Upper lobe of right lung (tissue), 1 donor: ENCODE results near the gene RAB3GAP1. TPM values are rescaled to one million over a fixed set of nuclear protein-coding genes. Genes with fewer than 3 reads are reported as not detected.

ENCODE experiments used
- ATAC-seq: fragments of 200-7000 bp; cut with Tn5 transposase; one replicate; pipeline ENCODE4 v1.9.1; 2020; ENCODE audit warnings: mild to moderate bottlenecking, moderate library complexity
- DNase-seq: peaks from one replicate; pipeline ENCODE4 v3.0.0-alpha.2; 2020
- H3K27ac ChIP-seq: fragments of 200-600 bp; one replicate; pipeline ENCODE4 v1.8.0; 2022
- H3K27me3 ChIP-seq: fragments of 200-600 bp; one replicate; pipeline ENCODE4 v1.8.0; 2022; ENCODE audit warnings: mild to moderate bottlenecking
- H3K36me3 ChIP-seq: fragments of 200-600 bp; one replicate; pipeline ENCODE4 v1.8.0; 2022
- H3K4me1 ChIP-seq: fragments of 200-600 bp; one replicate; pipeline ENCODE4 v1.8.0; 2022
- H3K4me3 ChIP-seq: fragments of 200-600 bp; one replicate; pipeline ENCODE4 v1.8.0; 2022; ENCODE audit warnings: mild to moderate bottlenecking
- H3K9me3 ChIP-seq: fragments of 200-600 bp; one replicate; pipeline ENCODE4 v1.8.0; 2022
- intact Hi-C: fragments of 100-400 bp; cut with DNase I; formaldehyde crosslinking; loops from one replicate; pipeline ENCODE4 v1.11.0; 2022
- total RNA-seq: library from RNA; stranded (reverse); fragmentation: NEBNext Ultra II Directional; extraction: Animal tissue kit (Norgen Biotek cat#: 25700); gene quantifications from one replicate; pipeline ENCODE4 v1.2.1, GENCODE V29; 2021
- TF ChIP-seq, protein P1 (sequence below): fragments of 200-600 bp; IDR thresholded peaks from one replicate; pipeline ENCODE4 v1.8.0; 2022; ENCODE audit warnings: antibody characterized with exemption
- donor health status: DM: no; HTN: yes; CAD: no; lungs with severe emphysema.

Gene RAB3GAP1
- total RNA-seq, 1 donor from 2014 or later = 47.8 TPM

DNA sequence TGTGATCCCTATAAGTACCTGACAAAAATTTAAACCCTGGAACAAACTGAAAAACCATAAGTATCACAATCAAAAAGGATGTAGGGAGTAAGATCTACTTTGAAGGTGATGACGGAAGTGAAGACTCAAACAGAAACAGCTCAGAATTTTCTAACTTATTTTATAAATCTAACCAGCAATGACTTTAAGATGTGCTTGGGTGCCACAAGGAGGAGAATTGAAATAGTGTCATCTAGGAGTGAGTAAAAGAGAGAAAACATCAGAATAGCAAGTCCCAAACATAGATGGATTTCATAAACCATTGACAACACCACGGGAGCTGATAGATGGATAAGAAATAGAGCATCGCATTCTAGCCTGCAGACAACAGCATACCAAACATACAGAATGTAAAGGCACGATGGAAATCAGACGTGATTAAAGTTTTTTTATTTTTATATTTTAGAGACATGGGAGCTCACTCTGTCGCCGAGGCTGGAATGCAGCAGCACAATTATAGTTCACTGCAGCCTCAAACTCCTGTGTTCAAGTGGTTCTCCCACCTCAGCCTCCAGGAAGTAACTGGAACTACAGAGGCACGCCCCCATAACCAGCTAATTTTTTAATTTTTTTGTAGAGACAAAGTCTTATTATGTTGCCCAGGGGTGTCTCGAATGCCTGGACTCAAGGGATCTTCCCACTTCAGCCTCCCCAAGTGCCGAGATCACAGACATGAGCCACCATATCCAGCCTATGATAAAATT lies 41.7 kb upstream of the RAB3GAP1 start:
- H3K36me3 ChIP-seq = no peaks in the 10 kb centered on the region
- H3K4me1 ChIP-seq = no peaks in the 10 kb centered on the region
- no peak for DNase-seq
- no peaks in the 10 kb centered on the region for H3K9me3 ChIP-seq
- H3K27ac ChIP-seq = no peak overlapping the region
- TF ChIP-seq, protein P1, sequence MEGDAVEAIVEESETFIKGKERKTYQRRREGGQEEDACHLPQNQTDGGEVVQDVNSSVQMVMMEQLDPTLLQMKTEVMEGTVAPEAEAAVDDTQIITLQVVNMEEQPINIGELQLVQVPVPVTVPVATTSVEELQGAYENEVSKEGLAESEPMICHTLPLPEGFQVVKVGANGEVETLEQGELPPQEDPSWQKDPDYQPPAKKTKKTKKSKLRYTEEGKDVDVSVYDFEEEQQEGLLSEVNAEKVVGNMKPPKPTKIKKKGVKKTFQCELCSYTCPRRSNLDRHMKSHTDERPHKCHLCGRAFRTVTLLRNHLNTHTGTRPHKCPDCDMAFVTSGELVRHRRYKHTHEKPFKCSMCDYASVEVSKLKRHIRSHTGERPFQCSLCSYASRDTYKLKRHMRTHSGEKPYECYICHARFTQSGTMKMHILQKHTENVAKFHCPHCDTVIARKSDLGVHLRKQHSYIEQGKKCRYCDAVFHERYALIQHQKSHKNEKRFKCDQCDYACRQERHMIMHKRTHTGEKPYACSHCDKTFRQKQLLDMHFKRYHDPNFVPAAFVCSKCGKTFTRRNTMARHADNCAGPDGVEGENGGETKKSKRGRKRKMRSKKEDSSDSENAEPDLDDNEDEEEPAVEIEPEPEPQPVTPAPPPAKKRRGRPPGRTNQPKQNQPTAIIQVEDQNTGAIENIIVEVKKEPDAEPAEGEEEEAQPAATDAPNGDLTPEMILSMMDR = no peak
- intact Hi-C loops = no loop called here
- no peak for ATAC-seq
- no peak overlapping the region for H3K4me3 ChIP-seq
- H3K27me3 ChIP-seq = peaks cover 9% of the 10 kb centered on the region

DNA sequence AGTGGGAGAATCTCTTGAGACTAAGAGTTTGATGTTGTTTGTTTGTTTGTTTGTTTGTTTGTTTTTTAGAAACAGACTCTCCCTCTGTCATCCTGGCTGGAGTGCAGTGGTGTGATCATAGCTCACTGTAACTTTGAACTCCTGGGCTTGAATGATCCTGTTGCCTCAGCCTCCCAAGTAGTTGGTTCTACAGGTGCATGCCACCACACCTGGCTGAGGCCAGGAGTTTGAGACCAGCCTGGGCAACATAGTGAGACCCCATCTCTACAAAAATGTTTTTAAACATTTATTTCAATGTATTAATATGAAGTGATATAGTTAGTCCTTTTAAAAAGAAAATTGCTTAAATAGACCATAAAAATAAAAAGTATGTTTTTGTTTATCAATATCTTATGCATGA lies 40.5 kb upstream of the RAB3GAP1 start:
- no peak for DNase-seq
- Histone ChIP-seq H3K9me3 (no peaks in the 10 kb centered on the region), H3K4me1 (no peaks in the 10 kb centered on the region), H3K4me3 (no peak overlapping the region), H3K36me3 (no peaks in the 10 kb centered on the region), H3K27me3 (peaks cover 9% of the 10 kb centered on the region), H3K27ac (no peak overlapping the region)
- intact Hi-C loops = no loop called here
- ATAC-seq = no peak
- TF ChIP-seq, protein P1 = no peak

DNA sequence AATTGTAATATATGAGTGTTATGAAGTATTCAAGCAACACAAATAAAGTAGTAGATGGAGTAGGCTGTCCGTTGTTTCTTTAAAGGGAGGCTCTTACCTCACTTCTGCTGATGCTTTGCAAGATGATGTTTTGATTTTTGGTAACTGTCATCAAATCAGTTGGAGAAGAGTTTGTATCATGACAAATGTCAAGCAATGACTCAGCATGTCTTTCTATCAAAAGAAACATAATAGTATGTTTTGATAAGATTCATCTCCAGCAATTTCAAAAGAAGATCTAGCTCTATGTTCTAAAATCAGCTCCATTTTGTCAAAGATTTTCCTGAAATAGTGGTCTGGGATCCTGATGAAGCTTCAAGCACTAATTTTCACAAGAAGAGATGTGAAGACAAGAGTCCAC lies 30.5 kb upstream of the RAB3GAP1 start:
- H3K4me3 ChIP-seq = no peak overlapping the region
- H3K4me1 ChIP-seq = no peaks in the 10 kb centered on the region
- TF ChIP-seq, protein P1 = no peak
- no peaks in the 10 kb centered on the region for H3K27me3 ChIP-seq
- intact Hi-C loops = no loop called here
- no peaks in the 10 kb centered on the region for H3K36me3 ChIP-seq
- no peak overlapping the region for H3K27ac ChIP-seq
- no peak for DNase-seq
- H3K9me3 ChIP-seq = no peaks in the 10 kb centered on the region
- no peak for ATAC-seq

DNA sequence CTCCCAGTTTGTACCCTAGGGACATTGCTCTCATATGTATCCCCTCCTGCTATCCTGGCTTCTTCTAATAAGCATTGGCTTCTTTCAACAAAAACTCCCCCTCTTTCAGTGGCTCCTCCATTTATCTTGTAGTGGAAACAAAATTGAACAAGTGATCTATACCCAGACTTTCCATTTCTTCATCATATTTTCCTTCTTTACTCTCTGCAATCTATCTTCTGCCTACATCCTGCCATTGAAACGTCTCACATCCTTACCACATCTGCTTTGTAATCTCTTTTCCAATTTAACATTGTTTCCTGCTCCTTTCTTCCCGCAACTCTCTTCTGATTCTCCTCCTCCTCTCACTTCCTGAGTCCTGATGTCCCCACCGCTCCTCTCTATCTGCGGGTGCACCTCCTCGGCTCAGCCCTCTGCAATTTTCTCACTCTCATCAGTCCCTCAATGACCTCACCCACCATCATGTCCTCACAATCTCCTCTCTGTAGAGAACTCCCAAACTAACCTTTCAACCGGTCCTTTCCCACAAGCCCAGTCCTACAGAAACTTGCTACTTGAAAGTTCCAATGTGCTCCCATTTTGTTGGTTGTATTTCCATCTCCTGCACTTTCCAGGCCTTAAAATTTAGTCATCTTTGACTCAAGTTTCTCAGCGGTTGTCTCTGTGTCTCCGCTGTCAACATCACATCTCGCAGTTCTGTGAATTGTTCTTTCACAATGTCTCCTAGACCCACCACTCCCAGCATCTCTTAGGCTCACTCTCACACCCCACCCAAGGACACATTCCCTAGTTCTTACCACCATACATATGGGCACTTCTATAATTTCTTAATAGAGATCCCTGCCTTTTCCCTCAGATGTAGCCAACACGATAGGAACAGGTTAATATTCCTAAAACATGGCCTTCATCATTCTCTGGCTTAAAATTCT lies 28.9 kb upstream of the RAB3GAP1 start:
- no peak for ATAC-seq
- Histone ChIP-seq H3K36me3 (no peaks in the 10 kb centered on the region), H3K9me3 (no peaks in the 10 kb centered on the region), H3K4me3 (no peak overlapping the region), H3K27ac (no peak overlapping the region), H3K27me3 (no peaks in the 10 kb centered on the region), H3K4me1 (no peaks in the 10 kb centered on the region)
- TF ChIP-seq, protein P1 = no peak
- no peak for DNase-seq
- intact Hi-C loops = no loop called here

DNA sequence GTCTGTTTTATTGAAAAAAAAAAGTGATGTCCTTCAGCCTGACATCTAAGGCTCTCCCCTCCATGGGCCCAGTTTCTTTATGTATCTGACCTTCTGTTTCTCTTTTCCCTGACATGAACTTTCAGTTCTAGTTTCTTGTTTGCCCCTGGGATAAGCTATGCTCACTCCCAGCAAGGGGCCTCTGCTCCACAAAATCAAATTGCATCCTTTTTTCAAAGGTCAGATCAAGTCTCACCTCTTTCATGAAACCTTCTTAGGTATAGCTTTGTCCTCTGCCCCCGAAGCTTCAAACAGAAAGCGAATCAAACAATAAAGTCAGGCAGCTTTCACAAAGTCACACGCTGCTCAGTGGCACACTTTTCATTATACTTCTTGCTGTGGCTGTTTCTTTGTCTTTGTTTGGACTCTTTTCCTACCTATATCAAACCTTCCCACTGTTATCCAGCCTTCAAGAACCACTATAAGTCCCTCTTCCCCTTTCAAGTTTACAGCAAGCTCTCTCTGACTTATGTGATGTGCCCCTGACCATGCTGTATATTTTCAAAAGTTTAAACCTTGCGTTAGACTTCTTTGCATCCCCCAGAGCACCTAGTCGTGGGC lies 28.1 kb upstream of the RAB3GAP1 start:
- no peaks in the 10 kb centered on the region for H3K9me3 ChIP-seq
- no peak overlapping the region for H3K4me3 ChIP-seq
- H3K4me1 ChIP-seq = no peaks in the 10 kb centered on the region
- TF ChIP-seq, protein P1 = no peak
- H3K27ac ChIP-seq = no peak overlapping the region
- no peaks in the 10 kb centered on the region for H3K36me3 ChIP-seq
- ATAC-seq (no peak), DNase-seq (no peak)
- intact Hi-C loops = no loop called here
- H3K27me3 ChIP-seq = no peaks in the 10 kb centered on the region
